RWPE2 (cell line): ENCODE results near the gene LCE2D.
"Not testable (repeated sequence)": the region's sequence is repeated elsewhere in the genome, so short reads cannot be mapped to it uniquely, and the experiment has no call there.

Experiments used
- ATAC-seq: fragments of 200-7000 bp; cut with Tn5 transposase; 3 replicates; pipeline ENCODE4 v1.9.1; 2021; ENCODE audit warnings: low read depth
- DNase-seq: peaks from one replicate; pipeline ENCODE4 v3.0.0-alpha.2; 2020; ENCODE audit warnings: low spot score
- H3K27ac ChIP-seq: fragments of 450-650 bp; 2 replicates; pipeline ENCODE4 v1.5.1; 2017; ENCODE audit warnings: mild to moderate bottlenecking; ENCODE audit not compliant: poor library complexity, severe bottlenecking
- H3K27me3 ChIP-seq: fragments of 250-450 bp; sonication (Bioruptor Pico); 2 replicates; pipeline ENCODE4 v1.5.1; 2021; ENCODE audit warnings: mild to moderate bottlenecking, moderate library complexity; ENCODE audit not compliant: insufficient read depth, poor library complexity, severe bottlenecking
- H3K36me3 ChIP-seq: fragments of 250-450 bp; sonication (Bioruptor Pico); 2 replicates; pipeline ENCODE4 v1.5.1; 2020; ENCODE audit warnings: low read depth, mild to moderate bottlenecking, moderate library complexity
- H3K4me1 ChIP-seq: fragments of 250-450 bp; sonication (Bioruptor Pico); 2 replicates; pipeline ENCODE4 v1.5.1; 2021; ENCODE audit warnings: mild to moderate bottlenecking, moderate library complexity; ENCODE audit not compliant: insufficient read depth, poor library complexity, severe bottlenecking
- H3K4me3 ChIP-seq: fragments of 250-450 bp; sonication (Bioruptor Pico); 2 replicates; pipeline ENCODE4 v1.5.1; 2021; ENCODE audit warnings: mild to moderate bottlenecking, moderate library complexity; ENCODE audit not compliant: severe bottlenecking
- H3K9me3 ChIP-seq: fragments of 250-450 bp; sonication (Bioruptor Pico); 2 replicates; pipeline ENCODE4 v1.5.1; 2021; ENCODE audit warnings: mild to moderate bottlenecking, moderate library complexity; ENCODE audit not compliant: severe bottlenecking
- CTCF ChIP-seq: fragments of 450-650 bp; IDR thresholded peaks from one replicate; pipeline ENCODE4 v1.5.1; 2017; ENCODE audit warnings: mild to moderate bottlenecking, moderate library complexity; ENCODE audit not compliant: poor library complexity, severe bottlenecking

LCE2D gene

GRCh38 chr1:152683846-152684245, 20.7 kb downstream of the LCE2D start:
- Histone ChIP-seq H3K4me3 (no peak overlapping the region), H3K9me3 (no peaks in the 10 kb centered on the region), H3K27ac (no peak overlapping the region), H3K36me3 (no peaks in the 10 kb centered on the region), H3K4me1 (no peaks in the 10 kb centered on the region), H3K27me3 (peaks cover 10% of the 10 kb centered on the region)
- no peak for TF ChIP-seq CTCF
- DNase-seq = no peak
- no peak for ATAC-seq

GRCh38 chr1:152685823-152686222, 22.6 kb downstream of the LCE2D start, which contains the start of gene LCE2B:
Gene LCE2B (plus strand): TSS chr1:152686123. CDS start chr1:152686844, 721 bp downstream.
- H3K27ac ChIP-seq, H3K36me3 ChIP-seq, H3K9me3 ChIP-seq, DNase-seq, H3K4me3 ChIP-seq, H3K4me1 ChIP-seq, ATAC-seq, H3K27me3 ChIP-seq: not testable (repeated sequence)

DNA sequence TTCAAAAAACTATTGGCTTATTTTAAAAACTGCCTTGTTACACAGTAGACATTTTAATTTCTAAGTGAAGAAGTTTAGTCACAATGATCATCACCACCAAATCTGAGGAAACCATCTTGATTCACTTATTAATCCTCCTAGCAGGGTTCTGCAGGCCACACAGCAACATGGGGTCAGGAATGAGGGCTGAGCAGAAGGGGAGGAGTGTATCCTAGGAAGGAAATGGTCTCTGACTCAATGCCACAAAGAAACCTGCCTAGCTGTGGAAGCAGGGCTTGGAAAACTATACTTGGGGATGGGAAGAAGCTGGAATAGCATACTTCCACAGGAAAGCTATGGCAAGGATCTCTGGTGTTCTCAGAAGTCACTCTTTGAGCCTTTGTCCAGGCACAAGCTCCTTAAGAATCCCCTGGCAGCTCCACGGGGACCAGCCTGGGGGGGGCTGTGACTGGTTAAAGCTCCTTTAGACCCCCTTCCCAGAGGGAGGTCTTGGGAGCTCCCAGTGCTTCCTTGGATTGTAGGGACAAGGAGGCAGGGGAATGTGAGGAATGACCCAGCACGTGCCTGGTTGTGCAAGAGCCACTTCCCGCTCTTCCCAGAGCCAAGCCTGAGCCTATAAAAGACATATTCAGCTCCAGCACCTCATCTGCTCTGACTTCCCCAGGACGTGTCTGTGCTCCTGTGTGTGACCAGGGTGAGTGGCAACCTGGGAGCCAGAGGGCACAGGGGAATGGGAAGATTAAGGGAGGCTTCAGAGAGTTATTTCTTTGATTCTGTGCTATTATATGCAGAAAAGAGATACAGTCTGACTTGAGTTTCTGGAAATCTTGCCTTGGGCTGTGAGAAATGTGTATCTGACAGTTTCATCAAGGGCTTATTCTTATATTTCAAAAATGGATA, 34.8 kb downstream of the LCE2D start, which contains the start of gene LCE2A:
TSS of gene LCE2A (plus strand) at position 645 of the 900 bp plus-strand sequence. CDS start 557 bp downstream, outside the sequence.
- H3K4me3 ChIP-seq = no peak within 1 kb of the TSS
- no peak for TF ChIP-seq CTCF
- no peaks in the 10 kb centered on the region for H3K4me1 ChIP-seq
- no peaks in the 10 kb centered on the region for H3K27me3 ChIP-seq
- ATAC-seq = no peak
- no peak for DNase-seq
- no peaks in the 10 kb centered on the region for H3K36me3 ChIP-seq
- no peaks in the 10 kb centered on the region for H3K9me3 ChIP-seq
- H3K27ac ChIP-seq = no peak within 1 kb of the TSS

GRCh38 chr1:152699746-152700145, 36.6 kb downstream of the LCE2D start:
- ATAC-seq = no peak
- no peak overlapping the region for H3K27ac ChIP-seq
- H3K36me3 ChIP-seq = no peaks in the 10 kb centered on the region
- H3K27me3 ChIP-seq = no peaks in the 10 kb centered on the region
- DNase-seq = no peak
- no peaks in the 10 kb centered on the region for H3K9me3 ChIP-seq
- no peak overlapping the region for H3K4me3 ChIP-seq
- TF ChIP-seq CTCF = no peak
- H3K4me1 ChIP-seq = no peaks in the 10 kb centered on the region

- Histone ChIP-seq H3K4me1 (no peaks in the 10 kb centered on the region), H3K27me3 (no peaks in the 10 kb centered on the region), H3K4me3 (no peak within 1 kb of the TSS), H3K36me3 (no peaks in the 10 kb centered on the region), H3K9me3 (no peaks in the 10 kb centered on the region), H3K27ac (no peak within 1 kb of the TSS)
- DNase-seq = no peak
- TF ChIP-seq CTCF = no peak
- no peak for ATAC-seq
Measured at GRCh38 chr1:152707860-152708259, 44.7 kb downstream of the LCE2D start, which contains the start of gene LCE4A. Gene LCE4A (plus strand): TSS chr1:152708160. CDS start chr1:152709076, 916 bp downstream.
